Astrocyte (in vitro differentiated cells and primary cell): ENCODE data around the gene NTRK3. TPM values are rescaled to one million over a fixed set of nuclear protein-coding genes. Genes with fewer than 3 reads are reported as not detected.
A peak's percentile ranks its signal among the peaks of the same experiment; 100 is the strongest.

ENCODE experiments used
- DNase-seq: peaks from one replicate; pipeline ENCODE4 v3.0.0-alpha.2; 2010; ENCODE audit warnings: low read depth
- FAIRE-seq: peaks from 2 replicates; lab custom pipeline; 2011; peaks lifted over from hg19 to GRCh38; lab: Jason Lieb, UNC
- H2AFZ ChIP-seq: 2 replicates; pipeline ENCODE4 v1.6.0; 2012; ENCODE audit warnings: low read depth, low read length, inconsistent platforms
- H3K27ac ChIP-seq: 2 replicates; pipeline ENCODE4 v1.5.1; 2011; ENCODE audit warnings: low read depth, low read length, inconsistent platforms
- H3K27me3 ChIP-seq: 2 replicates; pipeline ENCODE4 v1.6.0; 2011; ENCODE audit warnings: low read length, inconsistent platforms; ENCODE audit not compliant: insufficient read depth
- H3K36me3 ChIP-seq: 2 replicates; pipeline ENCODE4 v1.5.1; 2011; ENCODE audit warnings: low read length, inconsistent platforms; ENCODE audit not compliant: insufficient read depth
- H3K4me1 ChIP-seq: 2 replicates; pipeline ENCODE4 v1.5.1; 2011; ENCODE audit warnings: low read length, inconsistent platforms; ENCODE audit not compliant: insufficient read depth
- H3K4me2 ChIP-seq: 2 replicates; pipeline ENCODE4 v1.6.0; 2012; ENCODE audit warnings: low read length, inconsistent platforms
- H3K4me3 ChIP-seq: 2 replicates; pipeline ENCODE4 v1.5.1; 2011; ENCODE audit warnings: low read depth, mild to moderate bottlenecking, low read length, inconsistent platforms; ENCODE audit not compliant: insufficient read depth
- H3K79me2 ChIP-seq: 2 replicates; pipeline ENCODE4 v1.6.0; 2012; ENCODE audit warnings: mild to moderate bottlenecking, low read length, inconsistent platforms; ENCODE audit not compliant: insufficient read depth
- H3K9ac ChIP-seq: 2 replicates; pipeline ENCODE4 v1.6.0; 2012; ENCODE audit warnings: mild to moderate bottlenecking, low read length, inconsistent platforms
- H3K9me3 ChIP-seq: 2 replicates; pipeline ENCODE4 v1.5.1; 2012; ENCODE audit warnings: low read depth, mild to moderate bottlenecking, low read length, inconsistent platforms; ENCODE audit not compliant: insufficient read depth
- H4K20me1 ChIP-seq: 2 replicates; pipeline ENCODE4 v1.6.0; 2012; ENCODE audit warnings: low read length, inconsistent platforms; ENCODE audit not compliant: insufficient read depth
- H3K27ac Mint-ChIP-seq: one replicate; pipeline ENCODE4 v1.8.0; 2021; ENCODE audit warnings: mild to moderate bottlenecking, mixed read lengths; ENCODE audit not compliant: unreplicated experiment
- H3K27me3 Mint-ChIP-seq: one replicate; pipeline ENCODE4 v1.8.0; 2021; ENCODE audit warnings: low read depth, mixed read lengths; ENCODE audit not compliant: unreplicated experiment
- H3K36me3 Mint-ChIP-seq: one replicate; pipeline ENCODE4 v1.8.0; 2021; ENCODE audit warnings: low read depth, mixed read lengths; ENCODE audit not compliant: unreplicated experiment
- H3K4me1 Mint-ChIP-seq: one replicate; pipeline ENCODE4 v1.8.0; 2021; ENCODE audit warnings: low read depth, mixed read lengths; ENCODE audit not compliant: unreplicated experiment
- H3K4me3 Mint-ChIP-seq: one replicate; pipeline ENCODE4 v1.8.0; 2021; ENCODE audit warnings: mild to moderate bottlenecking, moderate library complexity, mixed read lengths; ENCODE audit not compliant: unreplicated experiment
- H3K9me3 Mint-ChIP-seq: one replicate; pipeline ENCODE4 v1.8.0; 2021; ENCODE audit warnings: mild to moderate bottlenecking, mixed read lengths; ENCODE audit not compliant: unreplicated experiment
- EZH2 ChIP-seq: IDR thresholded peaks from 2 replicates; pipeline ENCODE4 v1.6.1; 2012; ENCODE audit warnings: mild to moderate bottlenecking, low read length, inconsistent platforms; ENCODE audit not compliant: insufficient read depth
- total RNA-seq: library from RNA; stranded (reverse); gene quantifications from 2 replicates; pipeline ENCODE4 v1.2.1, GENCODE V29; 2021
- TF ChIP-seq, protein P1 (sequence below): IDR thresholded peaks from 2 replicates; pipeline ENCODE4 v1.5.1; 2011; ENCODE audit warnings: low read depth, mild to moderate bottlenecking, inconsistent platforms, low read length, moderate library complexity; ENCODE audit not compliant: insufficient read depth

Gene NTRK3
- total RNA-seq, 1 donor from 2014 or later: 12.9 TPM

DNA sequence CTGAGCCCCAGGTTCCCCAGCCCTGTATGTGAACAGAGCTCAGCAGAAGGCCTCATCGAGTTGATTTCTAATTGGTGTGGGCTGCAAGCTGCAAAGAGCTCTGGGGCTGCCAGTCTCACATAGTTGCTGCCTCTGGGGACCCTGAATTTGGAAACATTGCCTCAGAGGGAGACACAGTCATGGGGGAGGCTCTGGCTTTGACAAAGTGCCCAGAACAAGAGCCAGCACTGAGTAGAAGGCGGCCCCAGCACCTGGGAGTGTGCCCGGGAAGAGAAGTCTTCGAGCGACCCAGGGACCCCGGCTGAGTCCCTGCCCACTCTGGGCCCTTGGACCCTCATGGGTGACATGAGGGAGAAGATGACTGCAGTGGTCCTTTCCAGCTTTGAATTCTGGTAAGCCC lies 7.3 kb downstream of the NTRK3 start:
- TF ChIP-seq, protein P1, sequence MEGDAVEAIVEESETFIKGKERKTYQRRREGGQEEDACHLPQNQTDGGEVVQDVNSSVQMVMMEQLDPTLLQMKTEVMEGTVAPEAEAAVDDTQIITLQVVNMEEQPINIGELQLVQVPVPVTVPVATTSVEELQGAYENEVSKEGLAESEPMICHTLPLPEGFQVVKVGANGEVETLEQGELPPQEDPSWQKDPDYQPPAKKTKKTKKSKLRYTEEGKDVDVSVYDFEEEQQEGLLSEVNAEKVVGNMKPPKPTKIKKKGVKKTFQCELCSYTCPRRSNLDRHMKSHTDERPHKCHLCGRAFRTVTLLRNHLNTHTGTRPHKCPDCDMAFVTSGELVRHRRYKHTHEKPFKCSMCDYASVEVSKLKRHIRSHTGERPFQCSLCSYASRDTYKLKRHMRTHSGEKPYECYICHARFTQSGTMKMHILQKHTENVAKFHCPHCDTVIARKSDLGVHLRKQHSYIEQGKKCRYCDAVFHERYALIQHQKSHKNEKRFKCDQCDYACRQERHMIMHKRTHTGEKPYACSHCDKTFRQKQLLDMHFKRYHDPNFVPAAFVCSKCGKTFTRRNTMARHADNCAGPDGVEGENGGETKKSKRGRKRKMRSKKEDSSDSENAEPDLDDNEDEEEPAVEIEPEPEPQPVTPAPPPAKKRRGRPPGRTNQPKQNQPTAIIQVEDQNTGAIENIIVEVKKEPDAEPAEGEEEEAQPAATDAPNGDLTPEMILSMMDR: no peak
- no peak for TF ChIP-seq EZH2
- peaks cover 10% of the 10 kb centered on the region for H3K4me1 Mint-ChIP-seq
- no peak overlapping the region for H3K4me3 Mint-ChIP-seq
- Histone ChIP-seq H3K4me3 (no peak overlapping the region), H3K36me3 (no peaks in the 10 kb centered on the region), H3K4me1 (peaks cover 8% of the 10 kb centered on the region), H2AFZ (no peak overlapping the region), H3K79me2 (peaks cover 17% of the 10 kb centered on the region), H3K4me2 (no peak overlapping the region), H3K9ac (no peak overlapping the region), H3K27ac (no peak overlapping the region), H3K27me3 (peaks cover 3% of the 10 kb centered on the region), H4K20me1 (peaks cover 16% of the 10 kb centered on the region), H3K9me3 (no peaks in the 10 kb centered on the region)
- peaks cover 8% of the 10 kb centered on the region for H3K36me3 Mint-ChIP-seq
- peaks cover 45% of the 10 kb centered on the region for H3K27me3 Mint-ChIP-seq
- peaks cover 4% of the 10 kb centered on the region for H3K9me3 Mint-ChIP-seq
- no peak for DNase-seq
- FAIRE-seq: no peak
- H3K27ac Mint-ChIP-seq: no peak overlapping the region

DNA sequence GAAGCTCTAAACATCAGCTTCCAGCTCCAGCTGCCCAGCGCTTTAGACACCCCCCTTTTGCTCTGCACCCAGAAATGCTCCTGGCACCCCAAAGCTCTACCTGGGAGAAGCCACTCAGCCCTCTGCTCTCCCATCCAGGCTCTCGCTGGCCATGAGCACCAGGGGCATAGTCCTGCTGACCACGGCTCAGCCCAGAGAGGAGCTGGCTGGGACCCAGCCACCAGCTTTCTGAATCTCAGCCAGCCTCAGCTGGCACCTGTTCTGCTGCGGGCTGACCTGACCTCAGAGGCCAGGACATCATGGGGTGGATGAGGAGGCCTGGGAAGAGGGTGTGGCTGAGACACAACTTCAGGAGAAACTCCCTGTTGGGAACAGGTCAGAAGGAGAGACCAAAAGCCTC lies 8.6 kb downstream of the NTRK3 start:
- H3K36me3 Mint-ChIP-seq: peaks cover 5% of the 10 kb centered on the region
- H3K4me1 Mint-ChIP-seq: peaks cover 10% of the 10 kb centered on the region
- Histone ChIP-seq H2AFZ (no peak overlapping the region), H3K4me1 (peaks cover 8% of the 10 kb centered on the region), H3K79me2 (peaks cover 5% of the 10 kb centered on the region), H3K9me3 (no peaks in the 10 kb centered on the region), H3K4me3 (no peak overlapping the region), H3K9ac (no peak overlapping the region), H3K36me3 (no peaks in the 10 kb centered on the region), H3K27me3 (no peaks in the 10 kb centered on the region), H4K20me1 (peaks cover 12% of the 10 kb centered on the region), H3K4me2 (no peak overlapping the region), H3K27ac (no peak overlapping the region)
- peaks cover 4% of the 10 kb centered on the region for H3K9me3 Mint-ChIP-seq
- H3K27me3 Mint-ChIP-seq: peaks cover 33% of the 10 kb centered on the region
- no peak for TF ChIP-seq EZH2
- TF ChIP-seq, protein P1: no peak
- H3K4me3 Mint-ChIP-seq: no peak overlapping the region
- FAIRE-seq (no peak), DNase-seq (no peak)
- no peak overlapping the region for H3K27ac Mint-ChIP-seq

DNA sequence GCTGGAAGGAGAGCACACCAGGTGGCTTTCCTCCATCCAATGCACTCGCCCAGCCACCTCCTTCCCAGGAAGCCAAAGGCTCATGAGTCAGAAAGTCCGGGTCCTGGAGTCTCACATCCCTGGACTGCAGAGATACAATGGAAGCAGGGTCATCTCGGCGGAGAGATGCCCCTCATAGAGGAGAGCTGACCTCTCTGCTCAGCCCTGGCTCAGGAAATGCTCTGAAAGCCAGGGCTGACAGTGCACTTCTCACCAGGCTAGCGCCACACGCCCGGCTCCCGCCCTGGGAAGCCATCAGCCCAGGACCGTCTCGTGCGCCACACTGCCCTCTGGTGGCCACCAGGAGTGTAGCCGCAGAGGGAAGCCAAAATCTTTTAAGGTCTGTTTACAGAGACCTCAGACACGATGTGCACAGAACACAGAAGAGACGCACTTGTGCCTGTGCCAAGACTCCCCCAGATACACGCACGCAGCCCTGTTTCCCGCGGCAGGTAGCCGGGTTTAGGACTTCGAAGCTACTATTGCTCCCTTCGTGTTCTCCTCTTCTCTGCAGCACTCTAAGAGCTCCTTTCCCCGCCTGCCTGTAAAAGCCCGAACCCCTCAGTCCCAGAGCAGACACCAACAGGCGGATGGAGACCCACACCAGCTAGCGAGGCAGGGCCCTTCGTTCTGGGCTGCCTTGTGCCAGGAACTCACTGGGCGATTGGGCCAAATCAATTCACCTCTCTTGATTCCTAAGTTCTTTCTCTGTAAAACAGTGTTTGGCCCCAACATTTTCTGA lies 9.7 kb downstream of the NTRK3 start:
- Histone ChIP-seq H3K4me1 (peaks cover 8% of the 10 kb centered on the region), H4K20me1 (peaks cover 12% of the 10 kb centered on the region), H2AFZ (peak overlapping the region; percentile 88), H3K36me3 (no peaks in the 10 kb centered on the region), H3K9me3 (no peaks in the 10 kb centered on the region), H3K27ac (no peak overlapping the region), H3K27me3 (no peaks in the 10 kb centered on the region), H3K9ac (no peak overlapping the region), H3K4me3 (peak overlapping the region; percentile 22), H3K79me2 (peaks cover 2% of the 10 kb centered on the region), H3K4me2 (peak overlapping the region; percentile 82)
- Mint-ChIP-seq H3K4me1 (peaks cover 10% of the 10 kb centered on the region), H3K9me3 (peaks cover 2% of the 10 kb centered on the region), H3K27ac (no peak overlapping the region), H3K36me3 (peaks cover 2% of the 10 kb centered on the region), H3K27me3 (peaks cover 27% of the 10 kb centered on the region), H3K4me3 (peak overlapping the region; percentile 36)
- FAIRE-seq: no peak
- TF ChIP-seq, protein P1: peak; percentile 90
- TF ChIP-seq EZH2: no peak
- DNase-seq: peak; percentile 27
